ENCODE results near the gene ZSCAN5A. TPM values are rescaled to one million over a fixed set of nuclear protein-coding genes. Genes with fewer than 3 reads are reported as not detected.

ZSCAN5A gene
- total and polyA plus RNA-seq, 9 of the 15 experiments (the other 6 are each of a cell fraction or from before 2014, with no cell fraction given), result 5.8 to 15.3 (median 11.8) TPM

DNA sequence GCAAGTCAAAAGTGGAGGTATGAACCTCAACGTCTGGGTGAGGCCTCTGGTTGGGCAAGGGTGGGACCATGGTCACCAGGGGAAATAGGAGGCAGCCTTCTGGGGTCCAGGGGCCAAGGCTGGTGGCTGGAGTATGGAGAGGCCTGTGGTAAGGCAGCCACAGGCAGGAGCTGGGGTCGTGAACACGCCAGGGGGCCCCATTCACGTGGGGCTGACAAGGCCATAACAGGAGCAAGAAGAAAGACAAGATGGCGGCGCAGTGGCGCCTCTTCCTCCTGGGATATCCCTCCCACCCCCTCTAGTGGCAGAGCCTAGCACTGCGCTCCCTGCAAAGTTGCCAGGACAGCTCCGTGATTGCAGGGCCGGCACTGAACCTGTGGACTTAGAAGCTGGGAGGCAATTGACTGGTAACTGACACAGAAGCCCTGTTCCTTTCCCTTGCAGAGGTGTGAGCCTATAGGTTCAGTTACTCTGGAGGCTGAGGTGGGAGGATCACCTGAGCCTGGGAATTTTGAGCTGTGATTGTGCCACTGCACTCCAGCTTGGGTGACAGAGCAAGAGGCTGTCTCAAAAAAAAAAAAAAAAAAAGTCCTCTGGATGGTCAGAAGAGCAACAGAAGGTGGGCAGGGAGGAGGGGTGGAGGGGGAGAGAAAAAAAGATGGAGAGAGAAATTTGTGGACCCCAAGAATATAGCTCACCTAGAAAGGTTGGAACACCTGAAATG lies 61.8 kb downstream of the ZSCAN5A start (continued):
- no peak for TF ChIP-seq RERE (CRISPR knock-in tag; IDR thresholded peaks at IDR 0.05; ENCODE audit: borderline replicate concordance)
- no peak for TF ChIP-seq PHB2 (IDR thresholded peaks at IDR 0.05; ENCODE audit: low read depth)
- TF ChIP-seq, protein P1, sequence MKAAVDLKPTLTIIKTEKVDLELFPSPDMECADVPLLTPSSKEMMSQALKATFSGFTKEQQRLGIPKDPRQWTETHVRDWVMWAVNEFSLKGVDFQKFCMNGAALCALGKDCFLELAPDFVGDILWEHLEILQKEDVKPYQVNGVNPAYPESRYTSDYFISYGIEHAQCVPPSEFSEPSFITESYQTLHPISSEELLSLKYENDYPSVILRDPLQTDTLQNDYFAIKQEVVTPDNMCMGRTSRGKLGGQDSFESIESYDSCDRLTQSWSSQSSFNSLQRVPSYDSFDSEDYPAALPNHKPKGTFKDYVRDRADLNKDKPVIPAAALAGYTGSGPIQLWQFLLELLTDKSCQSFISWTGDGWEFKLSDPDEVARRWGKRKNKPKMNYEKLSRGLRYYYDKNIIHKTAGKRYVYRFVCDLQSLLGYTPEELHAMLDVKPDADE (conservative IDR thresholded peaks at IDR 0.05; ENCODE audit: control insufficient read depth, low read depth, low read length), result no peak
- no peak for TF ChIP-seq POLR2AphosphoS2 (IDR thresholded peaks at IDR 0.05; ENCODE audit: low read length)
- TF ChIP-seq ZNF668 (CRISPR knock-in tag; IDR thresholded peaks at IDR 0.05), result no peak
- TF ChIP-seq HIVEP1 (CRISPR knock-in tag; IDR thresholded peaks at IDR 0.05), result peak; percentile 75; the same call in 1 of the 2 replicates
- TF ChIP-seq, protein P2, sequence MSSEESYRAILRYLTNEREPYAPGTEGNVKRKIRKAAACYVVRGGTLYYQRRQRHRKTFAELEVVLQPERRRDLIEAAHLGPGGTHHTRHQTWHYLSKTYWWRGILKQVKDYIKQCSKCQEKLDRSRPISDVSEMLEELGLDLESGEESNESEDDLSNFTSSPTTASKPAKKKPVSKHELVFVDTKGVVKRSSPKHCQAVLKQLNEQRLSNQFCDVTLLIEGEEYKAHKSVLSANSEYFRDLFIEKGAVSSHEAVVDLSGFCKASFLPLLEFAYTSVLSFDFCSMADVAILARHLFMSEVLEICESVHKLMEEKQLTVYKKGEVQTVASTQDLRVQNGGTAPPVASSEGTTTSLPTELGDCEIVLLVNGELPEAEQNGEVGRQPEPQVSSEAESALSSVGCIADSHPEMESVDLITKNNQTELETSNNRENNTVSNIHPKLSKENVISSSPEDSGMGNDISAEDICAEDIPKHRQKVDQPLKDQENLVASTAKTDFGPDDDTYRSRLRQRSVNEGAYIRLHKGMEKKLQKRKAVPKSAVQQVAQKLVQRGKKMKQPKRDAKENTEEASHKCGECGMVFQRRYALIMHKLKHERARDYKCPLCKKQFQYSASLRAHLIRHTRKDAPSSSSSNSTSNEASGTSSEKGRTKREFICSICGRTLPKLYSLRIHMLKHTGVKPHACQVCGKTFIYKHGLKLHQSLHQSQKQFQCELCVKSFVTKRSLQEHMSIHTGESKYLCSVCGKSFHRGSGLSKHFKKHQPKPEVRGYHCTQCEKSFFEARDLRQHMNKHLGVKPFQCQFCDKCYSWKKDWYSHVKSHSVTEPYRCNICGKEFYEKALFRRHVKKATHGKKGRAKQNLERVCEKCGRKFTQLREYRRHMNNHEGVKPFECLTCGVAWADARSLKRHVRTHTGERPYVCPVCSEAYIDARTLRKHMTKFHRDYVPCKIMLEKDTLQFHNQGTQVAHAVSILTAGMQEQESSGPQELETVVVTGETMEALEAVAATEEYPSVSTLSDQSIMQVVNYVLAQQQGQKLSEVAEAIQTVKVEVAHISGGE (CRISPR knock-in tag; IDR thresholded peaks at IDR 0.05), result peak in 1 of 3 experiments; percentile 40; a peak in 1 of 6 replicates
- TF ChIP-seq E2F6 (IDR thresholded peaks at IDR 0.05; ENCODE audit: borderline replicate concordance in 1 of 2, extremely low read depth in 1 of 2, insufficient read depth in 1 of 2, insufficient read length in 1 of 2, low read depth in 1 of 2, low read length in 1 of 2, poor library complexity in 1 of 2, severe bottlenecking in 1 of 2), result peak; percentile 54 to 62
- TF ChIP-seq JUND (IDR thresholded peaks at IDR 0.05; ENCODE audit: borderline replicate concordance, low read depth, low read length), result peak; percentile 28; the same call in 1 of the 2 replicates
- TF ChIP-seq JUND (tag; IDR thresholded peaks at IDR 0.05; ENCODE audit: borderline replicate concordance, low read depth, low read length), result no peak
- TF ChIP-seq FOS (IDR thresholded peaks at IDR 0.05; ENCODE audit: extremely low read depth, insufficient read length), result no peak
- TF ChIP-seq ZBTB2 (IDR thresholded peaks at IDR 0.05), result no peak
- no peak for TF ChIP-seq ZNF212 (CRISPR knock-in tag; IDR thresholded peaks at IDR 0.05)

Measured in K562 (cell line).